Breast epithelium (tissue), 3 donors: ENCODE results near the gene RPL5.

ENCODE experiments used
- POLR2A ChIP-seq: fragments of 450-650 bp; IDR thresholded peaks from one replicate; pipeline ENCODE4 v1.6.1; 2016; ENCODE audit warnings: antibody characterized with exemption, mild to moderate bottlenecking, moderate library complexity
- TF ChIP-seq, protein P1 (sequence below), 3 donors: fragments of 450-650 bp; IDR thresholded peaks; one replicate each; pipeline ENCODE4 v1.5.1; 2016 to 2017; ENCODE audit warnings: antibody characterized with exemption in 3 of 3, mild to moderate bottlenecking in 3 of 3, moderate library complexity in 3 of 3

DNA sequence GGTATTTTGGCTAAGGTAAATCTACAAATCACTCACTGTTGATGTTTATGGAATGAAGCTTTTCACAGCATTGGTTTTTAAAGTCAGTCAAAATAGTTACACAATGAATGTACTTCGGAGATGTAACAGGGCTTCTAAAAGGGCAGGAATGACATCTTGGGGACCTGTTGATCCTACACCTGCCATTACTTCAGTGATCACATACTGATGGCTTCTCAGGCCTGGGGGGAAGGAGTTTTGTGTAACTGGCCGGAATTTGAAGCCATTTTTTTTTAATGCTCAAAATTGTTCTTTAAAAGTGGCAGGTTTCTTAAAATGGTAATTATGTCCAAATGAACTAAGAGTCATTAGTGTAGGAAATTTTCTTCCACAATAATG, 11.2 kb downstream of the RPL5 start:
- TF ChIP-seq, protein P1, sequence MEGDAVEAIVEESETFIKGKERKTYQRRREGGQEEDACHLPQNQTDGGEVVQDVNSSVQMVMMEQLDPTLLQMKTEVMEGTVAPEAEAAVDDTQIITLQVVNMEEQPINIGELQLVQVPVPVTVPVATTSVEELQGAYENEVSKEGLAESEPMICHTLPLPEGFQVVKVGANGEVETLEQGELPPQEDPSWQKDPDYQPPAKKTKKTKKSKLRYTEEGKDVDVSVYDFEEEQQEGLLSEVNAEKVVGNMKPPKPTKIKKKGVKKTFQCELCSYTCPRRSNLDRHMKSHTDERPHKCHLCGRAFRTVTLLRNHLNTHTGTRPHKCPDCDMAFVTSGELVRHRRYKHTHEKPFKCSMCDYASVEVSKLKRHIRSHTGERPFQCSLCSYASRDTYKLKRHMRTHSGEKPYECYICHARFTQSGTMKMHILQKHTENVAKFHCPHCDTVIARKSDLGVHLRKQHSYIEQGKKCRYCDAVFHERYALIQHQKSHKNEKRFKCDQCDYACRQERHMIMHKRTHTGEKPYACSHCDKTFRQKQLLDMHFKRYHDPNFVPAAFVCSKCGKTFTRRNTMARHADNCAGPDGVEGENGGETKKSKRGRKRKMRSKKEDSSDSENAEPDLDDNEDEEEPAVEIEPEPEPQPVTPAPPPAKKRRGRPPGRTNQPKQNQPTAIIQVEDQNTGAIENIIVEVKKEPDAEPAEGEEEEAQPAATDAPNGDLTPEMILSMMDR (IDR thresholded peaks at IDR 0.05), result no peak
- no peak for TF ChIP-seq POLR2A
